MM.1S (cell line): ENCODE data around the gene COL2A1.

ENCODE experiments used
- EZH2phosphoT487 ChIP-seq: fragments of 300-600 bp; sonication (generic); IDR thresholded peaks from 2 replicates; pipeline ENCODE4 v1.6.1; 2018; ENCODE audit warnings: antibody characterized with exemption, low read length
- TF ChIP-seq, protein P1 (sequence below): fragments of 300-600 bp; sonication (generic); IDR thresholded peaks from 2 replicates; pipeline ENCODE4 v1.5.1; 2016; ENCODE audit warnings: antibody characterized with exemption, low read length, mixed read lengths

GRCh38 chr12:48002773-48003218 is 1.5 kb downstream of the COL2A1 start:
- TF ChIP-seq EZH2phosphoT487 = 0 out of 2 replicates have a peak, but pooled peaks have one; percentile 80
- TF ChIP-seq, protein P1, sequence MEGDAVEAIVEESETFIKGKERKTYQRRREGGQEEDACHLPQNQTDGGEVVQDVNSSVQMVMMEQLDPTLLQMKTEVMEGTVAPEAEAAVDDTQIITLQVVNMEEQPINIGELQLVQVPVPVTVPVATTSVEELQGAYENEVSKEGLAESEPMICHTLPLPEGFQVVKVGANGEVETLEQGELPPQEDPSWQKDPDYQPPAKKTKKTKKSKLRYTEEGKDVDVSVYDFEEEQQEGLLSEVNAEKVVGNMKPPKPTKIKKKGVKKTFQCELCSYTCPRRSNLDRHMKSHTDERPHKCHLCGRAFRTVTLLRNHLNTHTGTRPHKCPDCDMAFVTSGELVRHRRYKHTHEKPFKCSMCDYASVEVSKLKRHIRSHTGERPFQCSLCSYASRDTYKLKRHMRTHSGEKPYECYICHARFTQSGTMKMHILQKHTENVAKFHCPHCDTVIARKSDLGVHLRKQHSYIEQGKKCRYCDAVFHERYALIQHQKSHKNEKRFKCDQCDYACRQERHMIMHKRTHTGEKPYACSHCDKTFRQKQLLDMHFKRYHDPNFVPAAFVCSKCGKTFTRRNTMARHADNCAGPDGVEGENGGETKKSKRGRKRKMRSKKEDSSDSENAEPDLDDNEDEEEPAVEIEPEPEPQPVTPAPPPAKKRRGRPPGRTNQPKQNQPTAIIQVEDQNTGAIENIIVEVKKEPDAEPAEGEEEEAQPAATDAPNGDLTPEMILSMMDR = no peak
